ENCODE results near the gene HK1.
"Not testable (repeated sequence)": the region's sequence is repeated elsewhere in the genome, so short reads cannot be mapped to it uniquely, and the experiment has no call there.

Gene HK1

DNA sequence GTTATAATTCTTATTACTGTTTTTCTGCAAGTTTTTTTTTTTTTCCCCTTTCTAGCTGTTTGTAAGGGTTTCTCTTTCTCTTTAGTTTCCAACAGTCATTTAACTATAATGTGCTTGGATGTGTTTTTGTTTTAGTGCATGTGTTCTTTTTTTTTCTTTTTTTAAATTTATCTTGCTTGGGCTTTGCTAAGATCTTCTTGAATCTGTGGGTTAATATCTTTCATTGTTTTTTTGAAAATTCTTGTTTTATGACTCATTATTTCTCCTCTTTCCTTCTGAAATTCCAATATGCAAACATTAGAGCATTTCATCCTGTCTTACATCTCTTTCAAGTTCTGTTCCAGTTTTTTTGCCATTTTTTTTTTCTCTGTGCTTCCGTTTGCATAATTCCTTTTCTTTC lies 5.7 kb upstream of the HK1 start:
- ATAC-seq (no peak), DNase-seq (no peak)
- H3K36me3 Mint-ChIP-seq (ENCODE audit: low read depth) = no peaks in the 10 kb centered on the region
- no peaks in the 10 kb centered on the region for H3K9me3 Mint-ChIP-seq
- H3K27ac Mint-ChIP-seq = no peak overlapping the region
- H3K4me3 Mint-ChIP-seq = no peak overlapping the region
- H3K27me3 Mint-ChIP-seq = no peaks in the 10 kb centered on the region
- H3K4me1 Mint-ChIP-seq = no peaks in the 10 kb centered on the region

DNA sequence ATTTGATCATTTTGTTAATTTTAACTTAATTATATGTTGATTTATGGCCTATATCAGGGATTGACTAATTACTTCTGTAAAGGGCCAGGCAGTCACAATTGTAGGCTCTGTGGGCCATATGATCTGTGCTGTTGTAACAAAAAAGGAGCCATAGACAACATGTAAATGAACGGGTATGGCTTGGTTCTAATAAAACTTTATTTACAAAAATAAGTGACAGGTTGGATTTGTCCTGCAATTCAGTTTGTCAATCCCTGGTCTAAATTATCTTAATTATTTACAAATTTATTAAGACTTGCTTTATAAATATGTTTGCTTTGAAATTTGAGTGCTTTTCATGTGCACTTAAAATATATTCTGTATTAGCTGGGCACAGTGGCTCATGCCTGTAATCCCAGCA lies 2.9 kb upstream of the HK1 start:
- no peak overlapping the region for H3K27ac Mint-ChIP-seq
- no peak for DNase-seq
- no peak for ATAC-seq
- no peaks in the 10 kb centered on the region for H3K9me3 Mint-ChIP-seq
- H3K4me3 Mint-ChIP-seq = no peak overlapping the region
- H3K4me1 Mint-ChIP-seq = no peaks in the 10 kb centered on the region
- no peaks in the 10 kb centered on the region for H3K27me3 Mint-ChIP-seq
- H3K36me3 Mint-ChIP-seq (ENCODE audit: low read depth) = no peaks in the 10 kb centered on the region

DNA sequence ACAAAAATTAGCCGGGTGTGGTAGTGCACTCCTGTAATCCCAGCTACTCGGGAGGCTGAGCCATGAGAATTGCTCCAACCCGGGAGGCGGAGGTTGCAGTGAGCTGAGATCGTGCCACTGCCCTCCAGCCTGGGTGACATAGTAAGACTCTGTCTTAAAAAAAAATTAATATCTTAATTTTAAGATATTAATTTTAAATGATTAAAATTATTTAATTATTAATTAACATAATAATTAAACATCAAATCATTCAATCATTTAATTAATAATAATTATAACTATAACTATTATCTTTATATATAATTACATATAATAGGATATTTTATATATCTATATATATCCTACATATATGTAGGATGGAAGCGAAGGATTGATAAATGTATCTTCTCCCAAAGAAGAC lies 1.8 kb upstream of the HK1 start:
- no peak overlapping the region for H3K4me3 Mint-ChIP-seq
- no peak for ATAC-seq
- H3K4me1 Mint-ChIP-seq = no peaks in the 10 kb centered on the region
- H3K9me3 Mint-ChIP-seq = no peaks in the 10 kb centered on the region
- DNase-seq = no peak
- no peak overlapping the region for H3K27ac Mint-ChIP-seq
- no peaks in the 10 kb centered on the region for H3K27me3 Mint-ChIP-seq
- H3K36me3 Mint-ChIP-seq (ENCODE audit: low read depth) = no peaks in the 10 kb centered on the region

DNA sequence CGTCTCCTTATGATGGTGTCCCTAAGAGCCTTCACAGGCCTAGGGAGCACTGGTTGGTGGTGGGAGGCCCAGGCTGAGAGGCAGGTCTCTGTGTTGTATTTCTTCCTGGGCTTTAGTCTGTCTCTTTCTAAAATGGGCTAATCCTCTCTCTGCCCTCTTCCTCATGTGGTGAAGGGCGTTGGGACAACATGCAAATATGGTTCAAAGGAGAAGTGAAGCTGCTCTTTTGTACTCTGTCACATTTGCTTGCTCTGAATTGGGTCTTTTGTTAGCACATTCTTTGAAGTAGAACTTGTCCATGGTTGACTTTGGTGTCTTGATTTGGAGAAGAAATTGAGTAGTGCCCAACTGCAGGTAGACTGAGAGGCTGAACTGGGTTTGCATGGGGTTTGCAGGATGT lies 814 bp downstream of the HK1 start:
- no peaks in the 10 kb centered on the region for H3K9me3 Mint-ChIP-seq
- no peaks in the 10 kb centered on the region for H3K36me3 Mint-ChIP-seq (ENCODE audit: low read depth)
- DNase-seq = no peak
- no peak overlapping the region for H3K27ac Mint-ChIP-seq
- H3K4me1 Mint-ChIP-seq = no peaks in the 10 kb centered on the region
- no peaks in the 10 kb centered on the region for H3K27me3 Mint-ChIP-seq
- H3K4me3 Mint-ChIP-seq = no peak overlapping the region
- ATAC-seq = no peak

DNA sequence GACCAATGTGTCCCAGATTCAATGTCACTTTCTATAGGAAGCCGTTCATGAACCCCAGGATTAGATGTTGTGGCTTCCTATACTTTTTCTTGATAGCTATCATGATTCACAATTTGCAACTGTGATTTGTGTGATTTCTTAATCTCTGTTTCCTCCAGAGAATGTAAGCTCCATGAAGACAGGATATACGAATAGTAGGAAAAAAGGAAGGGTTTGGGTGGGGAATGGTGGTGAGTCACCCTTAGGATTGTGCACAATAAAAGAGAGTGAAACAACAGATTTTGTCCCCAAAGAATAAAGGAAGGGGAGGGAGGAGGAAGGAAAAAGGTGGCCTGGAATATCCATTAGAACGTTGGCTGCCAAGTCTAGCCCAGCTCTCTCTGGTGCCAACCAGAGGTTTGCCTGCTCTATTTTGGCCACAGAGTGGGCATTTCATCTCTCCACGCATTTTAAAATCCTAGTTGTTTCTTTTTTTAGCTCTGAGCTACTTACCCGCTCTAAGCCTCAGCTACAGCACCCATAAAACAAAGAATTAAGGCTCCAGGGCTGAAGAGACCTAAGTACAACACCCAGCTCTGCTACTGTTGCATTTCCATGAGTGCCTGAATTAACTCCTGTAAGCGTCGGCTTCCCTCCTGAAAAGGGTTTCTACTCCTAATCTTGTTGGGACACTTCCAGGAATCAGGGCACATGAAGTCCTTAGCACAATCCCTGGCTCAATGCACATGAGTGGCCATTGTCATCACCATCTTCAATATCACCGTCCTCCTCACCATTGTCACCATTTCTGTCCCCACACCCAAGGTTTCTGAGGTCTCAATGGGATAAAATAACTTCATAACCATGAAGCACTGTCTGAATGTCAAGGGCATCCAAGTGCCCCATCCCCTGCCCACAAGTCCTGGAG lies 3.5 kb downstream of the HK1 start:
- ATAC-seq (no peak), DNase-seq (no peak)
- H3K4me1 Mint-ChIP-seq = no peaks in the 10 kb centered on the region
- no peak overlapping the region for H3K4me3 Mint-ChIP-seq
- H3K27ac Mint-ChIP-seq = no peak overlapping the region
- no peaks in the 10 kb centered on the region for H3K9me3 Mint-ChIP-seq
- H3K36me3 Mint-ChIP-seq (ENCODE audit: low read depth) = no peaks in the 10 kb centered on the region
- H3K27me3 Mint-ChIP-seq = peaks cover 2% of the 10 kb centered on the region

DNA sequence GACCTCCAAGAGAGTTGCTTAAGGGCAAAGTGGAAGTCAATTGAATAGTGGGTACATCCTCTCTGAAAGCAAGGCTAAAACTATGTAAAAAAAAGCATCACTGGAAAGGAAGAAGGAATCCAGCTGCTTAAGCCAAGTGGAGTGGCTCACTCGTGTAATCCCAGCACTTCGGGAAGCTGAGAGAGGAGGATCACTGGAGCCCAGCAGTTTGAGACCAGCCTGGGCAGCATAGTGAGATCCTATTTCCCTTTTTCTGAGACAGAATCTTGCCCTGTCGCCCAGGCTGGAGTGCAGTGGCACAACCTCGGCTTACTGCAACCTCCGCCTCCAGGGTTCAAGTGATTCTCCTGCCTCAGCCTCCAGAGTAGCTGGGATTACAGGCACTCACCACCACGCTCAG lies 6.1 kb downstream of the HK1 start:
- H3K36me3 Mint-ChIP-seq (ENCODE audit: low read depth); H3K27ac Mint-ChIP-seq; H3K4me3 Mint-ChIP-seq; ATAC-seq; H3K27me3 Mint-ChIP-seq; H3K9me3 Mint-ChIP-seq; H3K4me1 Mint-ChIP-seq; DNase-seq: not testable (repeated sequence)

DNA sequence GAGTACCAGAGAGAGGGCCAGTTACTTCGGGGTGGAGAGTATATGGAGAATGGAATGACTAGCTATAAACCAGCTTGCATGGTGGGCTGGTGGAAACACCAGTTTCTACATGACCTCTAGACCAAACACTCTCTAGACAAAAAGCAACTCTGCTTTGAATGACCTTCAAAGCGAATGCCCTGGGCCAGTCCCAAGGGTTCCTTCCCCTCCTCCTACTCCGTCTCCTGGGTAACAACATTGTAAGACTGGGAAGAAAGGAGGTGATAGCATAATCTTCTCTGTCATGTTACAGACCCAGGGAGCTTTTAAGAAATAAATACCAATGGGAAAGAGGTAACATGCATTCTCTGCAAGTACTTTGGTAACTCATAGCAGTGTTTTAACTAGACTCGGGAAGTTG lies 7.4 kb downstream of the HK1 start:
- Mint-ChIP-seq H3K27ac (no peak overlapping the region), H3K36me3 (ENCODE audit: low read depth) (no peaks in the 10 kb centered on the region), H3K27me3 (peaks cover 2% of the 10 kb centered on the region), H3K4me3 (no peak overlapping the region), H3K9me3 (no peaks in the 10 kb centered on the region), H3K4me1 (no peaks in the 10 kb centered on the region)
- DNase-seq = no peak
- peak; percentile 15 for ATAC-seq

DNA sequence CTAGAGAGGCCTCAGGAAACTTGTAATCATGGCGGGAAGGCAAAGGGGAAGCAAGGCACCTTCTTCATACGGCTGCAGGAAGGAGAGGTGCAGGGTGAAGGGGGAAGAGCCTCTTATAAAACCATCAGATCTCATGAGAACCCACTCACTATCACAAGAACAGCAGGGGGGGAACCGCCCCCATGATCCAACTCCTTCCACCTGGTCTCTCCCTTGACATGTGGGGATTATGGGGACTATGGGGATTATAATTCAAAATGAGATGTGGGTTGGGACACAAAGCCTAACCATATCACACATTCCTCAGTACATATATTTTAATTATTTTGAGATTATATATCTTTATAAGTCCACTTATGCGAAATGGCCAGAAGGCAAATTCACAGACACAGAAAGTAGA lies 8.9 kb downstream of the HK1 start:
- Mint-ChIP-seq H3K27ac (no peak overlapping the region), H3K36me3 (ENCODE audit: low read depth) (no peaks in the 10 kb centered on the region), H3K4me1 (no peaks in the 10 kb centered on the region), H3K9me3 (no peaks in the 10 kb centered on the region), H3K4me3 (no peak overlapping the region), H3K27me3 (peaks cover 2% of the 10 kb centered on the region)
- DNase-seq (no peak), ATAC-seq (no peak)

DNA sequence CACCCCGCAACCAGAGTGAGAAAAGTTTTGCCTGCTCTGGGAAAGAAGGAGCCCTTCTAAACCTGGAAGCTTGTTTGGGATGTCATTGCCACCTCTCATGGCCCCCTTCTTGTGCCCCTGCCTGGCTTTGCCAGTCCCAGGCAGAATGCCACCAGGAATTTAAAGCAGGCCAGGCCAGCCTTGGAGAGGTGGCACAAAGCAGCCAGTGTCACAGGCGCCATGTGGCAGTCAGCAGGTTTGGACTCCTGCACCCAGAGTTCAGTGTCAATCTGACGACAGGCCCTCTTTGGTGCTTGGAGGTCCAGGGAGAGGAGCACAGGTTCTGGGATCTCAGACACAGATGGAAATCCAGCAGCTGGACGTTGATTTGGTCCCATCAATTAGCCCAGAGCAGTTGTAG lies 12.7 kb downstream of the HK1 start:
- H3K4me3 Mint-ChIP-seq = no peak overlapping the region
- no peak for DNase-seq

DNA sequence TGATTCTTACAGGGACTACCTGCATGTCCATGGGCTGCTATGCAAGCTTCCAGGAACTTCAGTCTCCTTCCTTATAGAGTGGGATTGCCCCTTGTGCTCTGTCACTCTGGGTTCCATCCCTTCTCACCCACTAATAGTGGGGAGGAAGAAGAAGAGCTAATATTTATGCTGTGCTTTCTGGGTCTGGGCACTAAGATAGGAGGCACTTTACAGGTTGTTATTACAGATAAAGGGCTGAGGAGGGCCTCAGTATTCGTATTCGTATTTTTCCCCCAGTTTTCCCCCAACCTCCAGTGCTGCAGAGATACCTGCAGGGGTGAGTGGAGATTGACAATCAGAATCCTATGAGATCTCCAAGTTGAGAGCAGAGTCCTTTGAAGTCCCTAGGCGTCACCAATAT lies 14.2 kb downstream of the HK1 start:
- Mint-ChIP-seq H3K27ac (no peak overlapping the region), H3K27me3 (peaks cover 2% of the 10 kb centered on the region), H3K4me3 (no peak overlapping the region), H3K9me3 (no peaks in the 10 kb centered on the region), H3K36me3 (ENCODE audit: low read depth) (no peaks in the 10 kb centered on the region), H3K4me1 (no peaks in the 10 kb centered on the region)
- no peak for ATAC-seq
- no peak for DNase-seq

More for the DNA sequence above, 12.7 kb downstream of the HK1 start:
- no peaks in the 10 kb centered on the region for H3K4me1 Mint-ChIP-seq
- H3K36me3 Mint-ChIP-seq (ENCODE audit: low read depth) = no peaks in the 10 kb centered on the region
- H3K27ac Mint-ChIP-seq = no peak overlapping the region
- ATAC-seq = no peak
- H3K9me3 Mint-ChIP-seq = no peaks in the 10 kb centered on the region
- H3K27me3 Mint-ChIP-seq = no peaks in the 10 kb centered on the region

DNA sequence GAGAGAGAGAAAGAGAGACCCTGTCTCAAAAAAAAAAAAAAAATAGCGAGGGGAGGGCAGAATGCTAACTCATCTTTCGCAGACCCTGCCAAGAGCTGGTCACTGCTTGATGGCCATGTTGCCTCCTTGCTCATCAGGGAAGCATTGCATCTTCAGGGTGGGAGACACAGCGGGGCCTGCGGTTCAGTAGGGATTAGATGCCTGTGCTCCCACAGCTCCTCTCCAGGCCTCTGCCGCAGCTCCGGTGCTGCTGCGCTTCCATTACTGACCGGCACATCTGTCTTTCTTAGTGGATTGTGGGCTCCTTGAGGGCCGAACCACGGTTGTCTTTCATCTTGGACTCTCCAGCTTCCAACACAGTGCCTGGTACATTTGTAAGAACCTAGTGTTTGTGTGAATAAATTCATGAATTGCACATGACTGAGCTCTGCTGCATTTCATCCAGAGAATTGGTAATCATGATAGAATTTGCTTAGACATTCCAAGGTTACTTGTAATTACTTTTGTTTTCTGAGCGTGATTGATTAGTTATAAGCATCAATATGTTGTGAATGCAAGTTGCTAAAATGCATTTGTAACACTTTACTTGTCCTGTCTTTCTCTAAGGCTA lies 16.8 kb downstream of the HK1 start:
- Mint-ChIP-seq H3K27me3 (peaks cover 3% of the 10 kb centered on the region), H3K4me1 (no peaks in the 10 kb centered on the region), H3K27ac (no peak overlapping the region), H3K4me3 (no peak overlapping the region), H3K36me3 (ENCODE audit: low read depth) (no peaks in the 10 kb centered on the region), H3K9me3 (no peaks in the 10 kb centered on the region)
- DNase-seq (no peak), ATAC-seq (no peak)

DNA sequence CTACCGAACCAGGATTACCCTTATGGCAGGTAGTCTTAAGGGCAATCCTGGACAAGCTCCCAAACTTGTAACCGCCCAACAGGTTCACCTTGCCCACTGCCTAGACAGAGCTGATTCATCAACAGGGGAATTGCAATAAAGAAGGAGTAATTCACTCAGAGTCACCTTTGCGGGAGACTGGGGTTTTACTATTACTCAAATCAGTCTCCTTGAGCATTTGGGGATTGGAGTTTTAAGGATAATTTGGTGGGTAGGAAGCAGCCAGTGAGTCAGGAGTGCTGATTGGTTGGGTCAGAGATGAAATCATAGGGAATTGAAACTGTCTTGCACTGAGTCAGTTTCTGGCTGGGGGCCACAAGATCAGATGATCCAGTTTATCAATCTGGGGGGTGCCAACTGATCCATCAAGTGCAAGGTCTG lies 25.3 kb downstream of the HK1 start:
- peaks cover 3% of the 10 kb centered on the region for H3K4me1 Mint-ChIP-seq
- H3K27ac Mint-ChIP-seq = no peak overlapping the region
- H3K9me3 Mint-ChIP-seq = no peaks in the 10 kb centered on the region
- DNase-seq = no peak
- peaks cover 2% of the 10 kb centered on the region for H3K27me3 Mint-ChIP-seq
- no peak for ATAC-seq
- no peak overlapping the region for H3K4me3 Mint-ChIP-seq
- no peaks in the 10 kb centered on the region for H3K36me3 Mint-ChIP-seq (ENCODE audit: low read depth)

DNA sequence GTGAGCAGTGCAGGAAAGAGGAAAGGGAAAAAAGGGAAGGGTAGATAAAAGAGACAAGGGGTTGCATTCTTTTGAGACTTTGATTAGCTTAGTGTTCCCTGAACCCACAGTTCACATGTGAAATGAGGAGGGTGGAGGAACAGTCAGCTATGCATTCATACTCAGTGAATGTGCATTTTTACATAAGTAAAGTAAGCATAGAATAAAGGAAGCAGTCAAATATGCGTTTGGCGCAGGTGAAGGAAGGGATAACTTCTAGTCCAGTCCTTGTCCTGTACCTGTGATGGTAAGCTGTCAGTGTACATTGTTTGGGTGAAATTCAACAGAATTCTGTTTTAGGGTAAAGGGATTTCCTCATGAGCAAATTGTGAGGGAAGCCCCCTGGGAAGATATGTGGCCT lies 28.1 kb downstream of the HK1 start:
- no peaks in the 10 kb centered on the region for H3K9me3 Mint-ChIP-seq
- H3K27ac Mint-ChIP-seq = no peak overlapping the region
- no peaks in the 10 kb centered on the region for H3K36me3 Mint-ChIP-seq (ENCODE audit: low read depth)
- no peaks in the 10 kb centered on the region for H3K27me3 Mint-ChIP-seq
- peaks cover 3% of the 10 kb centered on the region for H3K4me1 Mint-ChIP-seq
- no peak overlapping the region for H3K4me3 Mint-ChIP-seq
- ATAC-seq = no peak
- DNase-seq = no peak

DNA sequence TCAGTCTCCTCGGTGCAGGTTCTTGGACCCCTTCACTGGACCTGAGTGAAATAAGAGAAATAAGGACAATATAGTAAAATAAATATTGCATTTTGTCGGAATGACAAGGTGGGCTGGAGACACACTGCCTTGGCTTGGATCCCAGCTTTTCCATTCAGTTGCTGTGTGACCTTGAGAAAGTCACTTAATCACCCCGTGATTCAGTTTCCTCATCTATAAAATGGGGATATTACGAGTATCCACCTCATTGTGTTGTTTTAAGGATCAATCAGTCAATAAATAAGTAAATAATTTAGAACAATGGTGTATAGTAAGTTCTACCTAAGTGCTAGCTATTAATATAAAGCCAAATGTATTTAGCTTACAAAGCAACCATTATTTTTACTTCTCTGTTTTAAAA lies 29.1 kb downstream of the HK1 start:
- no peaks in the 10 kb centered on the region for H3K36me3 Mint-ChIP-seq (ENCODE audit: low read depth)
- DNase-seq (no peak), ATAC-seq (no peak)
- peaks cover 3% of the 10 kb centered on the region for H3K4me1 Mint-ChIP-seq
- H3K9me3 Mint-ChIP-seq = no peaks in the 10 kb centered on the region
- H3K4me3 Mint-ChIP-seq = no peak overlapping the region
- no peak overlapping the region for H3K27ac Mint-ChIP-seq
- no peaks in the 10 kb centered on the region for H3K27me3 Mint-ChIP-seq

DNA sequence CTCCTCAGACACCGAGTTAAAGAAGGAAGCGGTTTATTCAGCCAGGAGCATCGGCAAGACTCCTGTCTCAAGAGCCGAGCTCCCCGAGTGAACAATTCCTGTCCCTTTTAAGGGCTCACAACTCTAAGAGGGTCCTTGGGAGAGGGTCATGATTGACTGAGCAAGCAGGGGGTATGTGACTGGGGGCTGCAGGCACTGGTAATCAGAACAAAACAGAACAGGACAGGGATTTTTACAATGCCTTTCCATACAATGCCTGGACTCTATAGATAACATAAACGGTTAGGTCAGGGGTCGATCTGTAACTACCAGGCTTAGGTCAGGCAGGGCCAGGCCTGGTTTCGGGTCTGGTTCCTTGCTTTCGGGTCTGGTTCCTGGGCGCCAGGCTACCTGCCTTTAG lies 30.0 kb downstream of the HK1 start:
- not testable (repeated sequence) for H3K4me1 Mint-ChIP-seq; DNase-seq; H3K27me3 Mint-ChIP-seq; H3K36me3 Mint-ChIP-seq (ENCODE audit: low read depth); H3K9me3 Mint-ChIP-seq; H3K27ac Mint-ChIP-seq; ATAC-seq; H3K4me3 Mint-ChIP-seq

All from activated naive CD8-positive, alpha-beta T cell treated with anti-CD3 and anti-CD28 coated beads, Interleukin-2, amount 50 U/mL, for 24 hours (primary cell).